Measurements from ENCODE around the gene PEX5L.

DNA sequence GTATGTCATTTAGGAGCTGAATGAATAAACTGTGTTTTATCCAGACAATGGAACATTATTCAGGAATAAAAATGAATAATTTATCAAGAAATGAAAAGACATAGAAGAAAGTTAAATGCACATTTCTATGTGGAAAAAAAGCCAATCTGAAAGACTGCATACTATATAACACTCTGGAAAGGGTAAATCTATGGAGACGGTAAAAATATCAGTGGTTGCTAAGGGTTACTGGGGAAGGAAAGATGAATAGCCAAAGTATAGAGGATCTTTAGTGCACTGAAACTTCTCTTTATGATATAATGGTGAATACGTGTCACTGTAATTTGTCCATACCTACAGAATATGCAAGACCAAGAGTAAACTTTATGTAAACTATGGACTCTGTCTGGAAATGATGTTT is 46.0 kb upstream of the PEX5L start:
- TF ChIP-seq, protein P1, sequence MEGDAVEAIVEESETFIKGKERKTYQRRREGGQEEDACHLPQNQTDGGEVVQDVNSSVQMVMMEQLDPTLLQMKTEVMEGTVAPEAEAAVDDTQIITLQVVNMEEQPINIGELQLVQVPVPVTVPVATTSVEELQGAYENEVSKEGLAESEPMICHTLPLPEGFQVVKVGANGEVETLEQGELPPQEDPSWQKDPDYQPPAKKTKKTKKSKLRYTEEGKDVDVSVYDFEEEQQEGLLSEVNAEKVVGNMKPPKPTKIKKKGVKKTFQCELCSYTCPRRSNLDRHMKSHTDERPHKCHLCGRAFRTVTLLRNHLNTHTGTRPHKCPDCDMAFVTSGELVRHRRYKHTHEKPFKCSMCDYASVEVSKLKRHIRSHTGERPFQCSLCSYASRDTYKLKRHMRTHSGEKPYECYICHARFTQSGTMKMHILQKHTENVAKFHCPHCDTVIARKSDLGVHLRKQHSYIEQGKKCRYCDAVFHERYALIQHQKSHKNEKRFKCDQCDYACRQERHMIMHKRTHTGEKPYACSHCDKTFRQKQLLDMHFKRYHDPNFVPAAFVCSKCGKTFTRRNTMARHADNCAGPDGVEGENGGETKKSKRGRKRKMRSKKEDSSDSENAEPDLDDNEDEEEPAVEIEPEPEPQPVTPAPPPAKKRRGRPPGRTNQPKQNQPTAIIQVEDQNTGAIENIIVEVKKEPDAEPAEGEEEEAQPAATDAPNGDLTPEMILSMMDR (IDR thresholded peaks at IDR 0.05) = no peak
- no peak for TF ChIP-seq SMAD3 (CRISPR knock-in tag; IDR thresholded peaks at IDR 0.05; ENCODE audit: borderline replicate concordance)
- TF ChIP-seq, protein P2, sequence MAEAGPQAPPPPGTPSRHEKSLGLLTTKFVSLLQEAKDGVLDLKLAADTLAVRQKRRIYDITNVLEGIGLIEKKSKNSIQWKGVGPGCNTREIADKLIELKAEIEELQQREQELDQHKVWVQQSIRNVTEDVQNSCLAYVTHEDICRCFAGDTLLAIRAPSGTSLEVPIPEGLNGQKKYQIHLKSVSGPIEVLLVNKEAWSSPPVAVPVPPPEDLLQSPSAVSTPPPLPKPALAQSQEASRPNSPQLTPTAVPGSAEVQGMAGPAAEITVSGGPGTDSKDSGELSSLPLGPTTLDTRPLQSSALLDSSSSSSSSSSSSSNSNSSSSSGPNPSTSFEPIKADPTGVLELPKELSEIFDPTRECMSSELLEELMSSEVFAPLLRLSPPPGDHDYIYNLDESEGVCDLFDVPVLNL (CRISPR knock-in tag; IDR thresholded peaks at IDR 0.05; ENCODE audit: borderline replicate concordance, low read depth) = no peak
- TF ChIP-seq CREM (CRISPR knock-in tag; IDR thresholded peaks at IDR 0.05) = no peak
- no peak for TF ChIP-seq GABPB1 (CRISPR knock-in tag; IDR thresholded peaks at IDR 0.05)
- no peak for TF ChIP-seq ATF1 (CRISPR knock-in tag; IDR thresholded peaks at IDR 0.05)

Data from WTC11 (cell line).